ENCODE data around the gene ASB10. TPM values are rescaled to one million over a fixed set of nuclear protein-coding genes. Genes with fewer than 3 reads are reported as not detected.

ASB10 gene
- total and polyA plus RNA-seq, 2 experiments from 2014 or later = not detected

DNA sequence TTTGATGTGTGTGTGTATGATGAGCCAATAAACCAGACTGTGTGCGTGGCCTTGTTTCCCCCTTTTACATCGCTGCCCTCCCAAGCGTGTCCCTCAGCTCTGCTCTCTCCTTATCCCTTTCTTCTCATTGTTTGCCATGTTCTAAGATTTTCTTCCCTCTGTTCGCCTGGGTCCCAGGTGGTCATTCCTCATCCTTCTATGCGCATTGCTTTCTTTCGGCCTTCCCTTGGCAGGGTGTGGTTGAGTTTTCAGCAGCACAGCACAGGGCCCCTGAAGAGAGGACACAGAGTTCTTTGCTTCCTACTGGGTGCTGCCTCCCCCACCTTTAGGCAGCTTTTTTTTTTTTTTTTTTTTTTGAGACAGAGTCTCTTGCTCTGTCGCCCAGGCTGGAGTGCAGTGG is 42.7 kb downstream of the ASB10 start:
- no peak overlapping the region for H3K27ac ChIP-seq (ENCODE audit: low read depth)
- no peak overlapping the region for H3K4me3 Mint-ChIP-seq
- no peaks in the 10 kb centered on the region; the same call in 1 of the 2 replicates for H4K20me1 ChIP-seq (replicated peaks; ENCODE audit: insufficient read depth)
- ATAC-seq (peak; percentile 12), DNase-seq (ENCODE audit: low spot score) (no peak)
- peaks cover 25% of the 10 kb centered on the region for H3K36me3 Mint-ChIP-seq (ENCODE audit: low read depth)
- peaks cover 10% of the 10 kb centered on the region; the same call in 1 of the 2 replicates for H3K27me3 ChIP-seq (ENCODE audit: insufficient read depth)
- no peaks in the 10 kb centered on the region for H3K9me2 ChIP-seq (ENCODE audit: insufficient read depth)
- TF ChIP-seq EZH2 (IDR thresholded peaks at IDR 0.05; ENCODE audit: low read depth, unreplicated experiment) = no peak
- TF ChIP-seq EZH2phosphoT487 (IDR thresholded peaks at IDR 0.05; ENCODE audit: unreplicated experiment) = no peak
- no peak for TF ChIP-seq STAT1 (IDR thresholded peaks at IDR 0.05; ENCODE audit: unreplicated experiment)
- TF ChIP-seq, protein P1, sequence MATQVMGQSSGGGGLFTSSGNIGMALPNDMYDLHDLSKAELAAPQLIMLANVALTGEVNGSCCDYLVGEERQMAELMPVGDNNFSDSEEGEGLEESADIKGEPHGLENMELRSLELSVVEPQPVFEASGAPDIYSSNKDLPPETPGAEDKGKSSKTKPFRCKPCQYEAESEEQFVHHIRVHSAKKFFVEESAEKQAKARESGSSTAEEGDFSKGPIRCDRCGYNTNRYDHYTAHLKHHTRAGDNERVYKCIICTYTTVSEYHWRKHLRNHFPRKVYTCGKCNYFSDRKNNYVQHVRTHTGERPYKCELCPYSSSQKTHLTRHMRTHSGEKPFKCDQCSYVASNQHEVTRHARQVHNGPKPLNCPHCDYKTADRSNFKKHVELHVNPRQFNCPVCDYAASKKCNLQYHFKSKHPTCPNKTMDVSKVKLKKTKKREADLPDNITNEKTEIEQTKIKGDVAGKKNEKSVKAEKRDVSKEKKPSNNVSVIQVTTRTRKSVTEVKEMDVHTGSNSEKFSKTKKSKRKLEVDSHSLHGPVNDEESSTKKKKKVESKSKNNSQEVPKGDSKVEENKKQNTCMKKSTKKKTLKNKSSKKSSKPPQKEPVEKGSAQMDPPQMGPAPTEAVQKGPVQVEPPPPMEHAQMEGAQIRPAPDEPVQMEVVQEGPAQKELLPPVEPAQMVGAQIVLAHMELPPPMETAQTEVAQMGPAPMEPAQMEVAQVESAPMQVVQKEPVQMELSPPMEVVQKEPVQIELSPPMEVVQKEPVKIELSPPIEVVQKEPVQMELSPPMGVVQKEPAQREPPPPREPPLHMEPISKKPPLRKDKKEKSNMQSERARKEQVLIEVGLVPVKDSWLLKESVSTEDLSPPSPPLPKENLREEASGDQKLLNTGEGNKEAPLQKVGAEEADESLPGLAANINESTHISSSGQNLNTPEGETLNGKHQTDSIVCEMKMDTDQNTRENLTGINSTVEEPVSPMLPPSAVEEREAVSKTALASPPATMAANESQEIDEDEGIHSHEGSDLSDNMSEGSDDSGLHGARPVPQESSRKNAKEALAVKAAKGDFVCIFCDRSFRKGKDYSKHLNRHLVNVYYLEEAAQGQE (IDR thresholded peaks at IDR 0.05; ENCODE audit: unreplicated experiment) = no peak
- no peak for TF ChIP-seq JUNB (IDR thresholded peaks at IDR 0.05; ENCODE audit: unreplicated experiment)
- TF ChIP-seq, protein P2, sequence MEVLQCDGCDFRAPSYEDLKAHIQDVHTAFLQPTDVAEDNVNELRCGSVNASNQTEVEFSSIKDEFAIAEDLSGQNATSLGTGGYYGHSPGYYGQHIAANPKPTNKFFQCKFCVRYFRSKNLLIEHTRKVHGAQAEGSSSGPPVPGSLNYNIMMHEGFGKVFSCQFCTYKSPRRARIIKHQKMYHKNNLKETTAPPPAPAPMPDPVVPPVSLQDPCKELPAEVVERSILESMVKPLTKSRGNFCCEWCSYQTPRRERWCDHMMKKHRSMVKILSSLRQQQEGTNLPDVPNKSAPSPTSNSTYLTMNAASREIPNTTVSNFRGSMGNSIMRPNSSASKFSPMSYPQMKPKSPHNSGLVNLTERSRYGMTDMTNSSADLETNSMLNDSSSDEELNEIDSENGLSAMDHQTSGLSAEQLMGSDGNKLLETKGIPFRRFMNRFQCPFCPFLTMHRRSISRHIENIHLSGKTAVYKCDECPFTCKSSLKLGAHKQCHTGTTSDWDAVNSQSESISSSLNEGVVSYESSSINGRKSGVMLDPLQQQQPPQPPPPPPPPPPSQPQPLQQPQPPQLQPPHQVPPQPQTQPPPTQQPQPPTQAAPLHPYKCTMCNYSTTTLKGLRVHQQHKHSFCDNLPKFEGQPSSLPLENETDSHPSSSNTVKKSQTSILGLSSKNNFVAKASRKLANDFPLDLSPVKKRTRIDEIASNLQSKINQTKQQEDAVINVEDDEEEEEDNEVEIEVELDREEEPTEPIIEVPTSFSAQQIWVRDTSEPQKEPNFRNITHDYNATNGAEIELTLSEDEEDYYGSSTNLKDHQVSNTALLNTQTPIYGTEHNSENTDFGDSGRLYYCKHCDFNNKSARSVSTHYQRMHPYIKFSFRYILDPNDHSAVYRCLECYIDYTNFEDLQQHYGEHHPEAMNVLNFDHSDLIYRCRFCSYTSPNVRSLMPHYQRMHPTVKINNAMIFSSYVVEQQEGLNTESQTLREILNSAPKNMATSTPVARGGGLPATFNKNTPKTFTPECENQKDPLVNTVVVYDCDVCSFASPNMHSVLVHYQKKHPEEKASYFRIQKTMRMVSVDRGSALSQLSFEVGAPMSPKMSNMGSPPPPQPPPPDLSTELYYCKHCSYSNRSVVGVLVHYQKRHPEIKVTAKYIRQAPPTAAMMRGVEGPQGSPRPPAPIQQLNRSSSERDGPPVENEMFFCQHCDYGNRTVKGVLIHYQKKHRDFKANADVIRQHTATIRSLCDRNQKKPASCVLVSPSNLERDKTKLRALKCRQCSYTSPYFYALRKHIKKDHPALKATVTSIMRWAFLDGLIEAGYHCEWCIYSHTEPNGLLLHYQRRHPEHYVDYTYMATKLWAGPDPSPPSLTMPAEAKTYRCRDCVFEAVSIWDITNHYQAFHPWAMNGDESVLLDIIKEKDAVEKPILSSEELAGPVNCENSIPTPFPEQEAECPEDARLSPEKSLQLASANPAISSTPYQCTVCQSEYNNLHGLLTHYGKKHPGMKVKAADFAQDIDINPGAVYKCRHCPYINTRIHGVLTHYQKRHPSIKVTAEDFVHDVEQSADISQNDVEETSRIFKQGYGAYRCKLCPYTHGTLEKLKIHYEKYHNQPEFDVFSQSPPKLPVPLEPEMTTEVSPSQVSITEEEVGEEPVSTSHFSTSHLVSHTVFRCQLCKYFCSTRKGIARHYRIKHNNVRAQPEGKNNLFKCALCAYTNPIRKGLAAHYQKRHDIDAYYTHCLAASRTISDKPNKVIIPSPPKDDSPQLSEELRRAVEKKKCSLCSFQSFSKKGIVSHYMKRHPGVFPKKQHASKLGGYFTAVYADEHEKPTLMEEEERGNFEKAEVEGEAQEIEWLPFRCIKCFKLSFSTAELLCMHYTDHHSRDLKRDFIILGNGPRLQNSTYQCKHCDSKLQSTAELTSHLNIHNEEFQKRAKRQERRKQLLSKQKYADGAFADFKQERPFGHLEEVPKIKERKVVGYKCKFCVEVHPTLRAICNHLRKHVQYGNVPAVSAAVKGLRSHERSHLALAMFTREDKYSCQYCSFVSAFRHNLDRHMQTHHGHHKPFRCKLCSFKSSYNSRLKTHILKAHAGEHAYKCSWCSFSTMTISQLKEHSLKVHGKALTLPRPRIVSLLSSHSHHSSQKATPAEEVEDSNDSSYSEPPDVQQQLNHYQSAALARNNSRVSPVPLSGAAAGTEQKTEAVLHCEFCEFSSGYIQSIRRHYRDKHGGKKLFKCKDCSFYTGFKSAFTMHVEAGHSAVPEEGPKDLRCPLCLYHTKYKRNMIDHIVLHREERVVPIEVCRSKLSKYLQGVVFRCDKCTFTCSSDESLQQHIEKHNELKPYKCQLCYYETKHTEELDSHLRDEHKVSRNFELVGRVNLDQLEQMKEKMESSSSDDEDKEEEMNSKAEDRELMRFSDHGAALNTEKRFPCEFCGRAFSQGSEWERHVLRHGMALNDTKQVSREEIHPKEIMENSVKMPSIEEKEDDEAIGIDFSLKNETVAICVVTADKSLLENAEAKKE (CRISPR knock-in tag; IDR thresholded peaks at IDR 0.05) = no peak
- TF ChIP-seq, protein P3, sequence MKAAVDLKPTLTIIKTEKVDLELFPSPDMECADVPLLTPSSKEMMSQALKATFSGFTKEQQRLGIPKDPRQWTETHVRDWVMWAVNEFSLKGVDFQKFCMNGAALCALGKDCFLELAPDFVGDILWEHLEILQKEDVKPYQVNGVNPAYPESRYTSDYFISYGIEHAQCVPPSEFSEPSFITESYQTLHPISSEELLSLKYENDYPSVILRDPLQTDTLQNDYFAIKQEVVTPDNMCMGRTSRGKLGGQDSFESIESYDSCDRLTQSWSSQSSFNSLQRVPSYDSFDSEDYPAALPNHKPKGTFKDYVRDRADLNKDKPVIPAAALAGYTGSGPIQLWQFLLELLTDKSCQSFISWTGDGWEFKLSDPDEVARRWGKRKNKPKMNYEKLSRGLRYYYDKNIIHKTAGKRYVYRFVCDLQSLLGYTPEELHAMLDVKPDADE (IDR thresholded peaks at IDR 0.05) = no peak
- TF ChIP-seq ZNF331 (CRISPR knock-in tag; IDR thresholded peaks at IDR 0.05; ENCODE audit: low read depth) = no peak
- TF ChIP-seq ZNF114 (CRISPR knock-in tag; IDR thresholded peaks at IDR 0.05) = no peak
- no peak for TF ChIP-seq POLR2AphosphoS5 (IDR thresholded peaks at IDR 0.05; ENCODE audit: low read depth)
- TF ChIP-seq, protein P4, sequence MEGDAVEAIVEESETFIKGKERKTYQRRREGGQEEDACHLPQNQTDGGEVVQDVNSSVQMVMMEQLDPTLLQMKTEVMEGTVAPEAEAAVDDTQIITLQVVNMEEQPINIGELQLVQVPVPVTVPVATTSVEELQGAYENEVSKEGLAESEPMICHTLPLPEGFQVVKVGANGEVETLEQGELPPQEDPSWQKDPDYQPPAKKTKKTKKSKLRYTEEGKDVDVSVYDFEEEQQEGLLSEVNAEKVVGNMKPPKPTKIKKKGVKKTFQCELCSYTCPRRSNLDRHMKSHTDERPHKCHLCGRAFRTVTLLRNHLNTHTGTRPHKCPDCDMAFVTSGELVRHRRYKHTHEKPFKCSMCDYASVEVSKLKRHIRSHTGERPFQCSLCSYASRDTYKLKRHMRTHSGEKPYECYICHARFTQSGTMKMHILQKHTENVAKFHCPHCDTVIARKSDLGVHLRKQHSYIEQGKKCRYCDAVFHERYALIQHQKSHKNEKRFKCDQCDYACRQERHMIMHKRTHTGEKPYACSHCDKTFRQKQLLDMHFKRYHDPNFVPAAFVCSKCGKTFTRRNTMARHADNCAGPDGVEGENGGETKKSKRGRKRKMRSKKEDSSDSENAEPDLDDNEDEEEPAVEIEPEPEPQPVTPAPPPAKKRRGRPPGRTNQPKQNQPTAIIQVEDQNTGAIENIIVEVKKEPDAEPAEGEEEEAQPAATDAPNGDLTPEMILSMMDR (conservative IDR thresholded peaks at IDR 0.05; ENCODE audit: low read depth in 2 of 2) = no peak
- TF ChIP-seq CREB1 (CRISPR knock-in tag; IDR thresholded peaks at IDR 0.05; ENCODE audit: low read depth) = no peak
- no peak for TF ChIP-seq NANOG (IDR thresholded peaks at IDR 0.05; ENCODE audit: borderline replicate concordance)
- H2AFZ ChIP-seq = no peak overlapping the region
- no peak overlapping the region for H3K4me2 ChIP-seq
- no peak overlapping the region for H3K27ac Mint-ChIP-seq
- no peaks in the 10 kb centered on the region for H3K79me2 ChIP-seq (replicated peaks; ENCODE audit: insufficient read depth)
- H3F3A ChIP-seq (replicated peaks; ENCODE audit: low read depth) = no peaks in the 10 kb centered on the region
- H3K4me1 ChIP-seq (ENCODE audit: insufficient read depth) = peaks cover under 1% of the 10 kb centered on the region; the same call in 1 of the 2 replicates
- peaks cover 55% of the 10 kb centered on the region for H3K4me1 Mint-ChIP-seq
- H3K9me3 Mint-ChIP-seq = no peaks in the 10 kb centered on the region
- H3K36me3 ChIP-seq (ENCODE audit: insufficient read depth) = no peaks in the 10 kb centered on the region
- peaks cover 17% of the 10 kb centered on the region for H3K27me3 Mint-ChIP-seq (ENCODE audit: insufficient read depth, low read depth, poor library complexity)
- no peak overlapping the region for H3K4me3 ChIP-seq
